Measurements from ENCODE around the gene CCDC170.

CCDC170 gene

GRCh38 chr6:151658091-151658490, 164.3 kb downstream of the CCDC170 start:
- DNase-seq (ENCODE audit: low spot score) = no peak

- no peak for DNase-seq (ENCODE audit: low spot score)
These were observed 165.4 kb downstream of the CCDC170 start for GRCh38 chr6:151659212-151659611.

- DNase-seq (ENCODE audit: low spot score) = no peak
These were observed 167.7 kb downstream of the CCDC170 start for GRCh38 chr6:151661509-151661908.

GRCh38 chr6:151661928-151662327, 168.1 kb downstream of the CCDC170 start:
- no peak for DNase-seq (ENCODE audit: low spot score)

- no peak for DNase-seq (ENCODE audit: low spot score)
These were observed 169.7 kb downstream of the CCDC170 start for GRCh38 chr6:151663559-151663958.

GRCh38 chr6:151664390-151664789, 170.6 kb downstream of the CCDC170 start:
- DNase-seq (ENCODE audit: low spot score) = no peak

GRCh38 chr6:151665329-151665728, 171.5 kb downstream of the CCDC170 start:
- DNase-seq (ENCODE audit: low spot score) = no peak

- no peak for DNase-seq (ENCODE audit: low spot score)
These were observed 172.7 kb downstream of the CCDC170 start for GRCh38 chr6:151666526-151666925.

GRCh38 chr6:151669208-151669560, 175.4 kb downstream of the CCDC170 start:
- DNase-seq (ENCODE audit: low spot score) = no peak

- DNase-seq (ENCODE audit: low spot score) = no peak
These were observed 176.3 kb downstream of the CCDC170 start for GRCh38 chr6:151670116-151670515.

Measured in AG20443 (cell line).